Ishikawa (cell line): Measurements from ENCODE around the gene EP400.

Source experiments
- CREB1 ChIP-seq: IDR thresholded peaks from 2 replicates; pipeline ENCODE4 v1.6.1; 2012; ENCODE audit warnings: low read depth
- EGR1 ChIP-seq: IDR thresholded peaks from 2 replicates; pipeline ENCODE4 v1.6.1; 2012
- EP300 ChIP-seq: IDR thresholded peaks from 2 replicates; pipeline ENCODE4 v1.6.1; 2012; ENCODE audit warnings: borderline replicate concordance
- FOXM1 ChIP-seq: IDR thresholded peaks from 2 replicates; pipeline ENCODE4 v1.6.1; 2012; ENCODE audit warnings: low read depth, borderline replicate concordance
- MAX ChIP-seq: IDR thresholded peaks from 2 replicates; pipeline ENCODE4 v1.6.1; 2012
- NFIC ChIP-seq: IDR thresholded peaks from 2 replicates; pipeline ENCODE4 v1.6.1; 2012
- RAD21 ChIP-seq: IDR thresholded peaks from 2 replicates; pipeline ENCODE4 v1.6.1; 2012; ENCODE audit warnings: low read depth
- REST ChIP-seq: IDR thresholded peaks from 2 replicates; pipeline ENCODE4 v1.6.1; 2012; ENCODE audit warnings: low read depth, mild to moderate bottlenecking
- TAF1 ChIP-seq: IDR thresholded peaks from 2 replicates; pipeline ENCODE4 v1.6.1; 2012; ENCODE audit warnings: low read depth, mild to moderate bottlenecking
- TEAD4 ChIP-seq: IDR thresholded peaks from 2 replicates; pipeline ENCODE4 v1.6.1; 2012
- USF1 ChIP-seq: IDR thresholded peaks from 2 replicates; pipeline ENCODE4 v1.6.1; 2012
- YY1 ChIP-seq: IDR thresholded peaks from 2 replicates; pipeline ENCODE4 v1.6.1; 2012; ENCODE audit warnings: low read depth
- ZBTB7A ChIP-seq: IDR thresholded peaks from 2 replicates; pipeline ENCODE4 v1.6.1; 2012; ENCODE audit warnings: low read depth

GRCh38 chr12:132063491-132063890, 113.7 kb downstream of the EP400 start:
- TF ChIP-seq CREB1 (no peak), FOXM1 (no peak), EGR1 (no peak), EP300 (no peak), MAX (no peak), TAF1 (no peak), NFIC (no peak), REST (no peak), YY1 (no peak), ZBTB7A (no peak), USF1 (no peak), RAD21 (no peak), TEAD4 (no peak)
